Mesendoderm (in vitro differentiated cells): ENCODE data around the gene PCED1A.
A peak's percentile ranks its signal among the peaks of the same experiment; 100 is the strongest.

Source experiments
- DNase-seq: peaks from one replicate; pipeline ENCODE4 v3.0.0; 2013
- H2AK5ac ChIP-seq: 2 replicates; pipeline ENCODE4 v1.6.1; 2013; ENCODE audit warnings: low read length, inconsistent platforms
- H2BK120ac ChIP-seq: 2 replicates; pipeline ENCODE4 v1.6.1; 2013; ENCODE audit warnings: low read depth, mild to moderate bottlenecking, low read length, moderate library complexity, mixed read lengths
- H2BK15ac ChIP-seq: replicated peaks from 2 replicates; pipeline ENCODE4 v1.6.1; 2013; ENCODE audit warnings: low read depth, mild to moderate bottlenecking, moderate library complexity
- H2BK5ac ChIP-seq: 2 replicates; pipeline ENCODE4 v1.6.1; 2013; ENCODE audit warnings: low read length, inconsistent platforms
- H3K18ac ChIP-seq: 2 replicates; pipeline ENCODE4 v1.6.1; 2013; ENCODE audit warnings: mild to moderate bottlenecking, low read length, mixed read lengths
- H3K23ac ChIP-seq: one replicate; pipeline ENCODE4 v1.6.1; 2013; ENCODE audit warnings: low read length
- H3K27ac ChIP-seq: 2 replicates; pipeline ENCODE4 v1.5.1; 2013; ENCODE audit warnings: low read depth, mild to moderate bottlenecking, inconsistent platforms, low read length, moderate library complexity
- H3K27me3 ChIP-seq: 2 replicates; pipeline ENCODE4 v1.6.1; 2013; ENCODE audit warnings: low read length, control low read depth, mild to moderate bottlenecking, inconsistent platforms; ENCODE audit not compliant: insufficient read depth, poor library complexity
- H3K36me3 ChIP-seq: 2 replicates; pipeline ENCODE4 v1.6.1; 2013; ENCODE audit warnings: low read length, inconsistent platforms; ENCODE audit not compliant: control insufficient read depth, insufficient read depth
- H3K4ac ChIP-seq: one replicate; pipeline ENCODE4 v1.6.1; 2013; ENCODE audit warnings: low read depth, mild to moderate bottlenecking, low read length, moderate library complexity
- H3K4me1 ChIP-seq: 2 replicates; pipeline ENCODE4 v1.6.1; 2013; ENCODE audit warnings: low read depth, low read length, inconsistent platforms; ENCODE audit not compliant: control insufficient read depth
- H3K4me2 ChIP-seq: 2 replicates; pipeline ENCODE4 v1.6.1; 2013; ENCODE audit warnings: low read length
- H3K4me3 ChIP-seq: 2 replicates; pipeline ENCODE4 v1.5.1; 2013; ENCODE audit warnings: mild to moderate bottlenecking, low read length
- H3K56ac ChIP-seq: one replicate; pipeline ENCODE4 v1.6.1; 2013; ENCODE audit warnings: low read length
- H3K79me1 ChIP-seq: 2 replicates; pipeline ENCODE4 v1.6.1; 2013; ENCODE audit warnings: low read length, inconsistent platforms
- H3K79me2 ChIP-seq: 2 replicates; pipeline ENCODE4 v1.6.1; 2013; ENCODE audit warnings: mild to moderate bottlenecking, low read length; ENCODE audit not compliant: control insufficient read depth, insufficient read depth
- H3K9ac ChIP-seq: 2 replicates; pipeline ENCODE4 v1.6.1; 2013; ENCODE audit warnings: low read length, inconsistent platforms
- H4K5ac ChIP-seq: one replicate; pipeline ENCODE4 v1.6.1; 2013; ENCODE audit warnings: low read length
- H4K8ac ChIP-seq: one replicate; pipeline ENCODE4 v1.6.1; 2013; ENCODE audit warnings: low read depth, mild to moderate bottlenecking, control low read depth, low read length, moderate library complexity
- WGBS: extraction: QIAGEN DNeasy Blood & Tissue Kit; methylation state at CpG from one replicate; pipeline ENCODE4 v1.1.7; 2013; ENCODE audit warnings: low lambda C conversion rate, missing lambda C conversion rate; ENCODE audit not compliant: insufficient coverage; ENCODE audit errors: extremely low coverage; 5-methylcytosine and 5-hydroxymethylcytosine counted together

PCED1A gene

GRCh38 chr20:2871111-2871465 is 30.6 kb upstream of the PCED1A start:
- no peak overlapping the region for H2BK15ac ChIP-seq
- H3K27ac ChIP-seq, result no peak overlapping the region
- peaks cover 5% of the 10 kb centered on the region for H3K4me1 ChIP-seq
- no peak overlapping the region for H3K4ac ChIP-seq
- H3K79me2 ChIP-seq, result peaks cover 14% of the 10 kb centered on the region
- no peak overlapping the region for H3K18ac ChIP-seq
- no peak overlapping the region for H3K4me3 ChIP-seq
- no peaks in the 10 kb centered on the region for H3K27me3 ChIP-seq
- WGBS, result no CpG with 5 or more reads among the region's 2 CpGs
- H3K79me1 ChIP-seq, result peaks cover 7% of the 10 kb centered on the region
- H3K9ac ChIP-seq, result no peak overlapping the region
- H2AK5ac ChIP-seq, result no peak overlapping the region
- H3K56ac ChIP-seq, result no peak overlapping the region
- H3K36me3 ChIP-seq, result no peaks in the 10 kb centered on the region
- no peak overlapping the region for H4K8ac ChIP-seq
- H3K23ac ChIP-seq, result no peak overlapping the region
- no peak overlapping the region for H4K5ac ChIP-seq
- H2BK5ac ChIP-seq, result no peak overlapping the region
- no peak overlapping the region for H2BK120ac ChIP-seq
- no peak for DNase-seq
- no peak overlapping the region for H3K4me2 ChIP-seq

- H3K27me3 ChIP-seq, result no peaks in the 10 kb centered on the region
- H4K8ac ChIP-seq, result no peak overlapping the region
- no peak overlapping the region for H3K18ac ChIP-seq
- no peak overlapping the region for H2BK15ac ChIP-seq
- H3K79me1 ChIP-seq, result peaks cover under 1% of the 10 kb centered on the region
- H3K4me1 ChIP-seq, result peaks cover 5% of the 10 kb centered on the region
- no peak overlapping the region for H2BK5ac ChIP-seq
- no peak overlapping the region for H3K4ac ChIP-seq
- H3K4me2 ChIP-seq, result no peak overlapping the region
- H4K5ac ChIP-seq, result no peak overlapping the region
- H3K4me3 ChIP-seq, result no peak overlapping the region
- no peaks in the 10 kb centered on the region for H3K79me2 ChIP-seq
- H3K36me3 ChIP-seq, result no peaks in the 10 kb centered on the region
- no peak overlapping the region for H2AK5ac ChIP-seq
- no peak overlapping the region for H3K23ac ChIP-seq
- no peak for DNase-seq
- no peak overlapping the region for H3K56ac ChIP-seq
- WGBS, result no CpG with 5 or more reads among the region's 3 CpGs
- H3K9ac ChIP-seq, result no peak overlapping the region
- no peak overlapping the region for H3K27ac ChIP-seq
- H2BK120ac ChIP-seq, result no peak overlapping the region
Measured at GRCh38 chr20:2869381-2869780, 28.9 kb upstream of the PCED1A start.

- no peak overlapping the region for H4K5ac ChIP-seq
- H3K27ac ChIP-seq, result no peak overlapping the region
- H3K56ac ChIP-seq, result no peak overlapping the region
- no peaks in the 10 kb centered on the region for H3K36me3 ChIP-seq
- H2AK5ac ChIP-seq, result no peak overlapping the region
- H4K8ac ChIP-seq, result no peak overlapping the region
- H2BK5ac ChIP-seq, result no peak overlapping the region
- H3K23ac ChIP-seq, result no peak overlapping the region
- no peak overlapping the region for H2BK120ac ChIP-seq
- H3K27me3 ChIP-seq, result no peaks in the 10 kb centered on the region
- no CpG with 5 or more reads among the region's 12 CpGs for WGBS
- H3K18ac ChIP-seq, result no peak overlapping the region
- no peak overlapping the region for H2BK15ac ChIP-seq
- no peak overlapping the region for H3K4me3 ChIP-seq
- H3K4ac ChIP-seq, result no peak overlapping the region
- H3K4me2 ChIP-seq, result no peak overlapping the region
- H3K79me1 ChIP-seq, result no peaks in the 10 kb centered on the region
- DNase-seq, result no peak
- no peak overlapping the region for H3K9ac ChIP-seq
- peaks cover 4% of the 10 kb centered on the region for H3K4me1 ChIP-seq
- H3K79me2 ChIP-seq, result no peaks in the 10 kb centered on the region
Measured at GRCh38 chr20:2867081-2867864, 26.8 kb upstream of the PCED1A start.

DNA sequence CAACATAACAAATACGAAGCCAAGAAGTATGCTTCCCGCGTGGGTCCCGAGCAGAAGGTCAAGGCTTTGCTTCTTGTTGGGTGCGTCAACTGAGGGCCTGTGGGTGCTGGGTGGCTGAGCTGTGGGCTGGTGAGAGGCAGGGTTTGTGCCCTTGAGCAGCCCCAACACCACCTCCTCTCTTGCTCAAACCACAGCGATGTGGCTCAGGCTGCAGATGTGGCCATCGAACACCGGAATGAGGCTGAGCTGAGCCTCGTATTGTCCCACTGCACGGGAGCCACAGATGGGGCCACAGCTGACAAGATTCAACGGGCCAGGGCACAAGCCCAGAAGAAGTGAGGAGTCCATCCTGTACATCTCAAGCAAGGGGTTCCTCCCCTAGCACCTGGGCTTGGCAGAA is 25.8 kb upstream of the PCED1A start:
- Histone ChIP-seq H4K8ac (no peak overlapping the region), H2BK120ac (no peak overlapping the region), H3K4me1 (no peaks in the 10 kb centered on the region), H3K79me2 (no peaks in the 10 kb centered on the region), H2BK15ac (no peak overlapping the region), H3K79me1 (no peaks in the 10 kb centered on the region), H2BK5ac (no peak overlapping the region), H2AK5ac (no peak overlapping the region), H3K9ac (no peak overlapping the region), H3K56ac (no peak overlapping the region), H3K36me3 (no peaks in the 10 kb centered on the region), H3K27me3 (no peaks in the 10 kb centered on the region), H3K4ac (no peak overlapping the region), H3K23ac (no peak overlapping the region), H3K27ac (no peak overlapping the region), H3K4me3 (no peak overlapping the region), H4K5ac (no peak overlapping the region), H3K4me2 (no peak overlapping the region), H3K18ac (no peak overlapping the region)
- WGBS, result no CpG with 5 or more reads among the region's 11 CpGs
- no peak for DNase-seq

DNA sequence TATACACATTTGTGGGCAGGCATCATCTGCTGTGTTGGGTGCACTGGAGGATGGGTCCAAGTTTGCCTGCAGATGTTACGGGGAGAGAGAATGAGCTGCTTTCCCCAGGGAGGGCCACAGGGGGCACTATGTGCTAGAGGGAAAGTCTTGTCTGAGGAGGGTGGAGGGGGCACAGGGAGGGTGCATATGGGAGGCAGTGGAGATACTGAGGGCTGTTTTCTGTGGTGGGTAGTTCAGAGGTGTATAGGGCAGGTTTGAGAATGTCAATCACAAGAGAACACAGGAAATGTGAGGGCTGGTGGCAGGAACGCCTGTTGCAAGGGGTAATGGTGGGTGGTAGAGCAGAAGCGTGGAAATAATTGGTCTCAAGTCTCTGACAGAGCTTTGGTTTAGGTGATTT is 25.2 kb upstream of the PCED1A start:
- Histone ChIP-seq H2BK15ac (no peak overlapping the region), H2BK120ac (no peak overlapping the region), H3K27me3 (no peaks in the 10 kb centered on the region), H3K79me2 (no peaks in the 10 kb centered on the region), H3K27ac (no peak overlapping the region), H3K9ac (no peak overlapping the region), H3K56ac (no peak overlapping the region), H2BK5ac (no peak overlapping the region), H4K5ac (no peak overlapping the region), H2AK5ac (no peak overlapping the region), H4K8ac (no peak overlapping the region), H3K4ac (no peak overlapping the region), H3K4me1 (no peaks in the 10 kb centered on the region), H3K23ac (no peak overlapping the region), H3K4me2 (no peak overlapping the region), H3K36me3 (no peaks in the 10 kb centered on the region), H3K18ac (no peak overlapping the region), H3K79me1 (no peaks in the 10 kb centered on the region), H3K4me3 (no peak overlapping the region)
- WGBS, result no CpG with 5 or more reads among the region's 3 CpGs
- DNase-seq, result peak; percentile 29

DNA sequence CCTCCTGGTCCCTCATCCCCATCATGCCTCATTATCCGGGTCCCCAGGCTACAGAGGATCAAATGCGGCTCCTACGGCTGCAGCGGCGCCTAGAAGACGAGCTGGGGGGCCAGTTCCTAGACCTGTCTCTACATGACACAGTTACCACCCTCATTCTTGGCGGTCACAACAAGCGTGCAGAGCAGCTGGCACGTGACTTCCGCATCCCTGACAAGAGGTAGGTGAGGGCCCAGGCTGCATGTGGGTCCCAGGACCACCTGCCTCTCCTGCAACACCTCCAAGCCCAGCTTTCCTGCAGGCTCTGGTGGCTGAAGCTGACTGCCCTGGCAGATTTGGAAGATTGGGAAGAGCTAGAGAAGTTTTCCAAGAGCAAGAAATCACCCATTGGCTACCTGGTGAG is 24.6 kb upstream of the PCED1A start:
- Histone ChIP-seq H3K56ac (no peak overlapping the region), H3K27me3 (no peaks in the 10 kb centered on the region), H3K4ac (no peak overlapping the region), H4K8ac (no peak overlapping the region), H3K4me3 (no peak overlapping the region), H3K23ac (no peak overlapping the region), H3K18ac (no peak overlapping the region), H3K79me1 (no peaks in the 10 kb centered on the region), H3K27ac (no peak overlapping the region), H2AK5ac (no peak overlapping the region), H2BK5ac (no peak overlapping the region), H2BK120ac (no peak overlapping the region), H3K9ac (no peak overlapping the region), H3K79me2 (no peaks in the 10 kb centered on the region), H3K4me1 (no peaks in the 10 kb centered on the region), H3K36me3 (no peaks in the 10 kb centered on the region), H3K4me2 (no peak overlapping the region), H4K5ac (no peak overlapping the region), H2BK15ac (no peak overlapping the region)
- no peak for DNase-seq
- WGBS, result no CpG with 5 or more reads among the region's 10 CpGs
